ENCODE data around the gene ITGA11. TPM values are rescaled to one million over a fixed set of nuclear protein-coding genes. Genes with fewer than 3 reads are reported as not detected.

The ITGA11 gene
- total RNA-seq, 1 experiment from 2014 or later = 0.70 TPM

GRCh38 chr15:68277603-68278344 is 154.2 kb downstream of the ITGA11 start, which contains the start of gene FEM1B:
FEM1B (plus strand) TSS chr15:68277745; CDS start chr15:68278418, 673 bp downstream.
- DNase-seq = peak; percentile 68 to 87
- Histone ChIP-seq H3K27ac (peak within 1 kb of the TSS; percentile 97), H3K4me3 (peak within 1 kb of the TSS; percentile 97), H3K4me2 (peak within 1 kb of the TSS; percentile 100), H4K20me1 (ENCODE audit: insufficient read depth) (peaks cover 22% of the 10 kb centered on the region), H3K79me2 (ENCODE audit: low read depth) (peaks cover 65% of the 10 kb centered on the region), H3K9me2 (ENCODE audit: insufficient read depth) (no peaks in the 10 kb centered on the region), H2AFZ (peak within 1 kb of the TSS; percentile 98), H3K36me3 (ENCODE audit: low read depth) (peaks cover 6% of the 10 kb centered on the region; the same call in 1 of the 2 replicates), H3K27me3 (ENCODE audit: insufficient read depth, low read depth) (no peaks in the 10 kb centered on the region), H3K9me3 (ENCODE audit: insufficient read depth, low read depth) (no peaks in the 10 kb centered on the region), H3K4me1 (replicated peaks; ENCODE audit: insufficient read depth) (peaks cover 79% of the 10 kb centered on the region), H3F3A (ENCODE audit: insufficient read depth, low read depth) (peaks cover 21% of the 10 kb centered on the region)
- no TSS peak for BruUV-seq (replicated peaks)
- CTCF ChIA-PET = interaction anchor here (0.6 to 1.6 kb wide), 2 partner anchors 25 to 29 kb away, joined by 5 to 6 read pairs; no protein-coding TSS in a partner anchor
- TF ChIP-seq CTCF (conservative IDR thresholded peaks at IDR 0.05) = no peak
- TF ChIP-seq EZH2 (IDR thresholded peaks at IDR 0.05; ENCODE audit: low read depth) = no peak
- POLR2A ChIA-PET (ENCODE audit: unreplicated experiment) = interaction anchor here (0.6 kb wide), 3 partner anchors 210 to 1188 kb away, joined by 3 to 13 read pairs (median 10); no protein-coding TSS in a partner anchor
- intact Hi-C loops (cut with micrococcal nuclease; ENCODE audit: unreplicated experiment) = loop anchor here (2.0 kb wide), 2 partner anchors 25 to 49 kb away; partner anchors contain the start of gene CLN6

GRCh38 chr15:68277131-68277602 is 154.8 kb downstream of the ITGA11 start:
- peaks cover 18% of the 10 kb centered on the region for H4K20me1 ChIP-seq (ENCODE audit: insufficient read depth)
- H2AFZ ChIP-seq = peak overlapping the region; percentile 98
- peaks cover 27% of the 10 kb centered on the region for H3F3A ChIP-seq (ENCODE audit: insufficient read depth, low read depth)
- H3K9me3 ChIP-seq (ENCODE audit: insufficient read depth, low read depth) = no peaks in the 10 kb centered on the region
- BruUV-seq (replicated peaks) = TSS peak; percentile 78
- peak overlapping the region; percentile 97 for H3K27ac ChIP-seq
- no peaks in the 10 kb centered on the region for H3K9me2 ChIP-seq (ENCODE audit: insufficient read depth)
- no peaks in the 10 kb centered on the region for H3K27me3 ChIP-seq (ENCODE audit: insufficient read depth, low read depth)
- intact Hi-C loops (cut with micrococcal nuclease; ENCODE audit: unreplicated experiment) = no loop called here
- H3K36me3 ChIP-seq (ENCODE audit: low read depth) = peaks cover 6% of the 10 kb centered on the region; the same call in 1 of the 2 replicates
- TF ChIP-seq CTCF (conservative IDR thresholded peaks at IDR 0.05) (no peak), EZH2 (IDR thresholded peaks at IDR 0.05; ENCODE audit: low read depth) (no peak)
- peaks cover 59% of the 10 kb centered on the region for H3K79me2 ChIP-seq (ENCODE audit: low read depth)
- ChIA-PET POLR2A (ENCODE audit: unreplicated experiment) (interaction anchor here (0.6 kb wide), 1 partner anchor 616 kb away, joined by 13 read pairs; no protein-coding TSS in a partner anchor), CTCF (interaction anchor here (1.6 kb wide), 1 partner anchor 24 kb away, joined by 6 read pairs; no protein-coding TSS in a partner anchor)
- no peak for DNase-seq
- peak overlapping the region; percentile 97 for H3K4me3 ChIP-seq
- H3K4me1 ChIP-seq (replicated peaks; ENCODE audit: insufficient read depth) = peaks cover 79% of the 10 kb centered on the region
- peak overlapping the region; percentile 100 for H3K4me2 ChIP-seq

- Histone ChIP-seq H4K20me1 (ENCODE audit: insufficient read depth) (peaks cover 13% of the 10 kb centered on the region), H3K9me3 (ENCODE audit: insufficient read depth, low read depth) (no peaks in the 10 kb centered on the region), H3K9me2 (ENCODE audit: insufficient read depth) (no peaks in the 10 kb centered on the region), H3K79me2 (ENCODE audit: low read depth) (peaks cover 54% of the 10 kb centered on the region), H3K36me3 (ENCODE audit: low read depth) (peaks cover 6% of the 10 kb centered on the region; the same call in 1 of the 2 replicates), H3K27me3 (ENCODE audit: insufficient read depth, low read depth) (no peaks in the 10 kb centered on the region), H3F3A (ENCODE audit: insufficient read depth, low read depth) (peaks cover 29% of the 10 kb centered on the region), H3K27ac (peak overlapping the region; percentile 97), H3K4me3 (peak overlapping the region; percentile 97), H3K4me2 (peak overlapping the region; percentile 100), H3K4me1 (replicated peaks; ENCODE audit: insufficient read depth) (peaks cover 75% of the 10 kb centered on the region), H2AFZ (peak overlapping the region; percentile 98)
- intact Hi-C loops (cut with micrococcal nuclease; ENCODE audit: unreplicated experiment) = no loop called here
- TF ChIP-seq EZH2 (IDR thresholded peaks at IDR 0.05; ENCODE audit: low read depth) = no peak
- no peak for TF ChIP-seq CTCF (conservative IDR thresholded peaks at IDR 0.05)
- ChIA-PET POLR2A (ENCODE audit: unreplicated experiment) (no interaction called here), CTCF (interaction anchor here (1.6 kb wide), 1 partner anchor 24 kb away, joined by 6 read pairs; no protein-coding TSS in a partner anchor)
- no peak for DNase-seq
- no TSS peak for BruUV-seq (replicated peaks)
Measured at GRCh38 chr15:68276668-68277067, 155.3 kb downstream of the ITGA11 start.

Data from PC-9 (cell line).